GM12801 (cell line): ENCODE data around the gene PRDX3.

Experiments used
- TF ChIP-seq, protein P1 (sequence below): IDR thresholded peaks from one replicate; pipeline ENCODE4 v1.5.1; 2011; ENCODE audit warnings: control low read depth; ENCODE audit not compliant: insufficient read length; ENCODE audit errors: extremely low read depth

The PRDX3 gene

DNA sequence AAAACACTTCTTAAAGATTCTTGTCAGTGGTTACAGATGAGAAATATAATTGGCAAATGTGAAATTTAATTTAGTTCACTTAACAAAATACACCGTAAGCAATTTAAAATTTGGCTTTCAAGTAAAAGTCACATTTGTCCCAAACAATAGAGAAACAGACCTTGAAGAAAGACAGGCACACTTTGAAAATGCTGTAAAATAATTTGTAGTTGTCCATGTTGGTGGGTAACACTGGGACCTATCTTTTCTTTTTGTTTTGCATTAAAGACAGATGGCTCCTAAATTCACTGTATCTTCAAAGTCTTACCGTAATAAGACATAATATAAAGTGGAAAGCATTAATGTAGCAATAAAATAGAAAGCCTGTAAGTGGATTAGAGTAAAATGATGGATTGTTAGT, 32.0 kb upstream of the PRDX3 start:
- TF ChIP-seq, protein P1, sequence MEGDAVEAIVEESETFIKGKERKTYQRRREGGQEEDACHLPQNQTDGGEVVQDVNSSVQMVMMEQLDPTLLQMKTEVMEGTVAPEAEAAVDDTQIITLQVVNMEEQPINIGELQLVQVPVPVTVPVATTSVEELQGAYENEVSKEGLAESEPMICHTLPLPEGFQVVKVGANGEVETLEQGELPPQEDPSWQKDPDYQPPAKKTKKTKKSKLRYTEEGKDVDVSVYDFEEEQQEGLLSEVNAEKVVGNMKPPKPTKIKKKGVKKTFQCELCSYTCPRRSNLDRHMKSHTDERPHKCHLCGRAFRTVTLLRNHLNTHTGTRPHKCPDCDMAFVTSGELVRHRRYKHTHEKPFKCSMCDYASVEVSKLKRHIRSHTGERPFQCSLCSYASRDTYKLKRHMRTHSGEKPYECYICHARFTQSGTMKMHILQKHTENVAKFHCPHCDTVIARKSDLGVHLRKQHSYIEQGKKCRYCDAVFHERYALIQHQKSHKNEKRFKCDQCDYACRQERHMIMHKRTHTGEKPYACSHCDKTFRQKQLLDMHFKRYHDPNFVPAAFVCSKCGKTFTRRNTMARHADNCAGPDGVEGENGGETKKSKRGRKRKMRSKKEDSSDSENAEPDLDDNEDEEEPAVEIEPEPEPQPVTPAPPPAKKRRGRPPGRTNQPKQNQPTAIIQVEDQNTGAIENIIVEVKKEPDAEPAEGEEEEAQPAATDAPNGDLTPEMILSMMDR: no peak

- TF ChIP-seq, protein P1: no peak
Observed at GRCh38 chr10:119209736-119210355, 31.2 kb upstream of the PRDX3 start.

GRCh38 chr10:119209035-119209735, 30.6 kb upstream of the PRDX3 start:
- TF ChIP-seq, protein P1: peak; percentile 1

DNA sequence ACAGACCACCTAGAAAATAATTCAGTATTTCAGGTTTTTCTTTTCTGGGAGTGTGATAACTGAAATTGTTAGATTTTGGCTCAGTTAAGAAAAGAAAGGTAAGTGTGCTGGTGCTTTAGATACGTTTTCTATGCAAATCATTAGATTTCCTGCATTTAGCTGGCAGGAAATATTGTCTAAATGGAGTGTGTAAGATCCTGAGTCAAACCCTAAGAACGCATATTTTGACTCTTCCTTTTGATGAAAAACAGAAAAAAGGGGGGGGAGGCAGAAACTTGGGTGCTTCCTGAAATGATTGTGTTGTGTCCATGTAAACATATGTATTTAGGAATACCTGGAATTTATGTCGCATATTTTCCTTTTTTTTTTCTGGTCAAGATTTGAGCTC, 29.9 kb upstream of the PRDX3 start:
- TF ChIP-seq, protein P1: no peak

DNA sequence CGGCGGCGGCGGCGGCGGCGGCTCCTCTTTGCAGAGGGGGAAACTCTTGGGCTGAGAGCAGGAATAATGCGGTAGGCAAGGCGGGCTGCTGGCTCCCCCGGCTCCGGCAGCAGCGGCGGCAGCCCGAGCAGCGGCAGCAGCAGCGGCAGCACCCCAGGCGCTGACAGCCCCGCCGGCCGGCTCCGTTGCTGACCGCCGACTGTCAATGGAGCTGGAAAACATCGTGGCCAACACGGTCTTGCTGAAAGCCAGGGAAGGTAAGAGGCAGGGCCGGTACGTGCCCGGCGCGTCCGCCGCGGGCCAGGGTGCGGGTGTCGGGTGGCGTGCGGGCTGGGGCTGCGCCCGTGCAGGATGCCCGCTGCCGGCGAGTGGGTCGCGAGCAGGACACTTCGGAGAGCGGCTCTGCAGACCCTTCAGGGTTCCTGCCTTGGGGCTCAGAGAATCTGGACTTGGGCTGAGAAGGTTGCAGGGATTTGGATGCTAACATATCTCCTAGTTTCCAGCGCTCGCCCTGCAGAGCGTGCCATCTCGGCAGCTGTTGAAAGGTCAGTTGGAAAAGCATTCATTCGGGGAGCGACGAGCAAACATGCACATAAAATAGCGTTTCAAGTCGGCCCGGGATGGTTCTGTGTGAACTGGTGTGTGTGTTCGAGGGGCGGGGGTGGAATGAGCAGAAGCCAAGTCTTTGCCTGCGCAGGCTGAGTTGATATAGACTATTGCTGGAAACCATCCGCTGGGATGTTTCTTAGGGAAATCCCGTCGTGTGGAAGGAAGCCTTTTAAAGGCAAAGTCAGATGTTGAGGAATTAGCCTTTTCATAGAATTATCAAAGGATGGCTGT, 29.3 kb upstream of the PRDX3 start:
- TF ChIP-seq, protein P1: no peak

GRCh38 chr10:119207366-119207666, 28.7 kb upstream of the PRDX3 start, which contains the start of gene GRK5:
Gene GRK5, plus strand, starts transcription at chr10:119207571. Its CDS starts 347 bp downstream, at chr10:119207918.
- TF ChIP-seq, protein P1: no peak

DNA sequence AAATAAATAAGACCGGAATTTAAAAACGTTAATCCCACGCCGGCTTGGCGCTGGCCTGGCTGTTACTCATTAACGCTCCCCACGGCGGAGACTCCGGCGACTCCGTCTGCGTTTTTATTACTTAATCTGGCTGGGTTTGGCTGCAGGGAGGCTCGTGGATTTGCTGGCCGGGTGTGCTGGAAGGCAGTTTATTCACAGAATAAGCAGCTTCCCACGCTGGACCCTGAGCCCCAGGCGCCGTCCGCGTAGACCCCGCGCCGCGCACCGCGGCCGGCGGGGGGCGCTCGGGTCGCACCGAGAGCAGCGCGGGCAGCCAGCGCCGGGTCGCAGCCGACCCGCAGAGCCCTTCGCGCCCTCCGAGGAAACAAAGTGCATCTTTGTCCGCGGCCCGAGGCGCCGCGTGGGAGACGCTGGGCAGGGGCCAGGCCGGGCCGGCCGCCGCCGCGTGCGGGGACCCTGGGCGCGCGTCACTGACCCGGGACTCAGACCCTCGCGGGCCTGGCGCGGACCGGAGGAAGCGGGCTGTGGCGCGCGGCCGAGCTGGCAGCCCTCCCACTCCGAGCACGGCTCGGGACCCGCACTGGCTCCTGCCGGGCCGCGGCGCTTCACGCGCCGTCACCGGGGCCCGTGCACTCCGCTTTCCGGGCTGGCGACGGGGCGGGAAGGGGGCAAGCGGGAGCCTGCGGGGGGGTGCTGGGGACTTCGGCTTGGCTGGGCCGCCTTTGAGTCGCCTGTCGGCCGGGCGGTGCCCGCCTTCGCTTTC, 28.2 kb upstream of the PRDX3 start:
- TF ChIP-seq, protein P1: no peak
